DOHH2 (cell line): ENCODE data around the gene GLRX3.

Experiments
- EZH2phosphoT487 ChIP-seq: fragments of 200-600 bp; sonication (generic); IDR thresholded peaks from 2 replicates; pipeline ENCODE4 v1.6.1; 2017; ENCODE audit warnings: borderline replicate concordance, mild to moderate bottlenecking, antibody characterized with exemption, low read length, moderate library complexity, mixed read lengths
- TF ChIP-seq, protein P1 (sequence below): fragments of 200-600 bp; sonication (generic); IDR thresholded peaks from one replicate; pipeline ENCODE4 v1.5.1; 2014; ENCODE audit warnings: antibody characterized with exemption, mild to moderate bottlenecking, low read depth, low read length; ENCODE audit not compliant: poor library complexity, severe bottlenecking

DNA sequence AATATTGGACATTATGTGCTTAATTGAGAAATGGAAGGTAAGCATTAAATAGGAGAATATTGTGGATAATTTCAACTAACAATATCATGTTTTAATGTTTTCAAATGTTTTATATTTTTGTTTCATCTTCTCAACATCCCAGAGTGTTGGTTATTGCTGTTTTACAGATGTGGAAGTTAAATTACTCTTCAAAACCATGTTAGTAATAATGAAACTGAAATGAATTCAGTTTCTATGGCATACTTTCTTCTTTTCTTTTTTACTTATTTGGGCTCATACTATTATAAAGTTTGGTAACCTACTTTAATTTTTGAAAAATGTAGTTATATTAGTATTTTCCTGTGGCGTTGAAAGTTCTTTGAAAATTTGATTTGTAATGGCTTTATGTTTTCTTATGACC lies 4.2 kb downstream of the GLRX3 start:
- TF ChIP-seq, protein P1, sequence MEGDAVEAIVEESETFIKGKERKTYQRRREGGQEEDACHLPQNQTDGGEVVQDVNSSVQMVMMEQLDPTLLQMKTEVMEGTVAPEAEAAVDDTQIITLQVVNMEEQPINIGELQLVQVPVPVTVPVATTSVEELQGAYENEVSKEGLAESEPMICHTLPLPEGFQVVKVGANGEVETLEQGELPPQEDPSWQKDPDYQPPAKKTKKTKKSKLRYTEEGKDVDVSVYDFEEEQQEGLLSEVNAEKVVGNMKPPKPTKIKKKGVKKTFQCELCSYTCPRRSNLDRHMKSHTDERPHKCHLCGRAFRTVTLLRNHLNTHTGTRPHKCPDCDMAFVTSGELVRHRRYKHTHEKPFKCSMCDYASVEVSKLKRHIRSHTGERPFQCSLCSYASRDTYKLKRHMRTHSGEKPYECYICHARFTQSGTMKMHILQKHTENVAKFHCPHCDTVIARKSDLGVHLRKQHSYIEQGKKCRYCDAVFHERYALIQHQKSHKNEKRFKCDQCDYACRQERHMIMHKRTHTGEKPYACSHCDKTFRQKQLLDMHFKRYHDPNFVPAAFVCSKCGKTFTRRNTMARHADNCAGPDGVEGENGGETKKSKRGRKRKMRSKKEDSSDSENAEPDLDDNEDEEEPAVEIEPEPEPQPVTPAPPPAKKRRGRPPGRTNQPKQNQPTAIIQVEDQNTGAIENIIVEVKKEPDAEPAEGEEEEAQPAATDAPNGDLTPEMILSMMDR: no peak
- TF ChIP-seq EZH2phosphoT487: no peak
